ENCODE data around the gene GRIN3A.

GRIN3A gene

GRCh38 chr9:101737165-101737704 lies 1.2 kb downstream of the GRIN3A start:
- no peaks in the 10 kb centered on the region for H3K27me3 ChIP-seq (ENCODE audit: low read length)
- H3K9ac ChIP-seq (ENCODE audit: low read length): no peak overlapping the region
- no peak overlapping the region for H3K27ac ChIP-seq (ENCODE audit: low read depth, low read length)
- no peaks in the 10 kb centered on the region for H3K9me2 ChIP-seq (replicated peaks; ENCODE audit: insufficient read depth, low read length)
- no peaks in the 10 kb centered on the region for H3F3A ChIP-seq (ENCODE audit: insufficient read depth)
- no peaks in the 10 kb centered on the region for H3K36me3 ChIP-seq (ENCODE audit: low read length)
- H3K4me2 ChIP-seq (ENCODE audit: low read depth, low read length, poor library complexity, severe bottlenecking): no peak overlapping the region
- H4K20me1 ChIP-seq (ENCODE audit: low read depth, low read length): no peaks in the 10 kb centered on the region
- H3K4me3 ChIP-seq (ENCODE audit: insufficient read depth, low read length, poor library complexity, severe bottlenecking): no peak overlapping the region
- H2AFZ ChIP-seq (ENCODE audit: low read depth, low read length, severe bottlenecking): no peak overlapping the region
- TF ChIP-seq CTCF (IDR thresholded peaks at IDR 0.05; ENCODE audit: insufficient read depth, low read length, poor library complexity, severe bottlenecking): no peak
- no peak for TF ChIP-seq EZH2phosphoT487 (conservative IDR thresholded peaks at IDR 0.05; ENCODE audit: low read length)
- no peaks in the 10 kb centered on the region for H3K79me2 ChIP-seq (ENCODE audit: insufficient read depth, low read length)
- H3K9me3 ChIP-seq (ENCODE audit: insufficient read depth, low read length): no peaks in the 10 kb centered on the region

GRCh38 chr9:101736717-101737116 lies 1.7 kb downstream of the GRIN3A start:
- Histone ChIP-seq H3K36me3 (ENCODE audit: low read length) (no peaks in the 10 kb centered on the region), H2AFZ (ENCODE audit: low read depth, low read length, severe bottlenecking) (no peak overlapping the region), H3K79me2 (ENCODE audit: insufficient read depth, low read length) (no peaks in the 10 kb centered on the region), H3K4me3 (ENCODE audit: insufficient read depth, low read length, poor library complexity, severe bottlenecking) (no peak overlapping the region), H3F3A (ENCODE audit: insufficient read depth) (no peaks in the 10 kb centered on the region), H3K9me3 (ENCODE audit: insufficient read depth, low read length) (no peaks in the 10 kb centered on the region), H3K27me3 (ENCODE audit: low read length) (no peaks in the 10 kb centered on the region), H3K27ac (ENCODE audit: low read depth, low read length) (no peak overlapping the region), H4K20me1 (ENCODE audit: low read depth, low read length) (no peaks in the 10 kb centered on the region), H3K4me2 (ENCODE audit: low read depth, low read length, poor library complexity, severe bottlenecking) (no peak overlapping the region), H3K9me2 (replicated peaks; ENCODE audit: insufficient read depth, low read length) (no peaks in the 10 kb centered on the region), H3K9ac (ENCODE audit: low read length) (no peak overlapping the region)
- no peak for TF ChIP-seq CTCF (IDR thresholded peaks at IDR 0.05; ENCODE audit: insufficient read depth, low read length, poor library complexity, severe bottlenecking)
- no peak for TF ChIP-seq EZH2phosphoT487 (conservative IDR thresholded peaks at IDR 0.05; ENCODE audit: low read length)

GRCh38 chr9:101731429-101731828 lies 7.0 kb downstream of the GRIN3A start:
- H3K36me3 ChIP-seq (ENCODE audit: low read length): no peaks in the 10 kb centered on the region
- no peak overlapping the region for H3K9ac ChIP-seq (ENCODE audit: low read length)
- no peak overlapping the region for H2AFZ ChIP-seq (ENCODE audit: low read depth, low read length, severe bottlenecking)
- H3K79me2 ChIP-seq (ENCODE audit: insufficient read depth, low read length): no peaks in the 10 kb centered on the region
- TF ChIP-seq EZH2phosphoT487 (conservative IDR thresholded peaks at IDR 0.05; ENCODE audit: low read length) (no peak), CTCF (IDR thresholded peaks at IDR 0.05; ENCODE audit: insufficient read depth, low read length, poor library complexity, severe bottlenecking) (no peak)
- H4K20me1 ChIP-seq (ENCODE audit: low read depth, low read length): no peaks in the 10 kb centered on the region
- no peaks in the 10 kb centered on the region for H3F3A ChIP-seq (ENCODE audit: insufficient read depth)
- H3K27ac ChIP-seq (ENCODE audit: low read depth, low read length): no peak overlapping the region
- no peak overlapping the region for H3K4me2 ChIP-seq (ENCODE audit: low read depth, low read length, poor library complexity, severe bottlenecking)
- H3K27me3 ChIP-seq (ENCODE audit: low read length): no peaks in the 10 kb centered on the region
- no peaks in the 10 kb centered on the region for H3K9me3 ChIP-seq (ENCODE audit: insufficient read depth, low read length)
- H3K9me2 ChIP-seq (replicated peaks; ENCODE audit: insufficient read depth, low read length): no peaks in the 10 kb centered on the region
- no peak overlapping the region for H3K4me3 ChIP-seq (ENCODE audit: insufficient read depth, low read length, poor library complexity, severe bottlenecking)
